Common myeloid progenitor, CD34-positive (primary cell): ENCODE data around the gene SLC2A1.

Experiments
- CTCF ChIA-PET: fragments of 350-600 bp; sonication (Branson Sonifier 250); formaldehyde crosslinking; loops from one replicate; lab custom pipeline; 2021; ENCODE audit warnings: antibody characterized with exemption; lab: Charles Lee
- POLR2A ChIA-PET: fragments of 350-600 bp; sonication (Branson Sonifier 250); formaldehyde crosslinking; loops from one replicate; lab custom pipeline; 2021; ENCODE audit warnings: antibody characterized with exemption; lab: Charles Lee
- DNase-seq, 3 donors: peaks; one replicate each; pipeline versions ENCODE4 v3.0.0 to v3.0.0-alpha.2; 2013
- H3K27ac ChIP-seq, 2 experiments: 1 replicate in 1 of 2; 2 replicates in 1 of 2; pipeline ENCODE4 v1.7.0; 2013; ENCODE audit warnings: inconsistent platforms in 2 of 2, low read length in 2 of 2, mild to moderate bottlenecking in 2 of 2, low read depth in 1 of 2, moderate library complexity in 1 of 2; ENCODE audit not compliant: severe bottlenecking in 2 of 2, insufficient read depth in 1 of 2, poor library complexity in 1 of 2
- H3K27me3 ChIP-seq, 5 experiments: replicated peaks in 2 of 5; 1 replicate in 3 of 5; 2 replicates in 2 of 5; pipeline versions ENCODE4 v1.6.1 to v1.7.0; 2013; ENCODE audit warnings: low read length in 4 of 5, mild to moderate bottlenecking in 2 of 5, moderate library complexity in 2 of 5, inconsistent platforms in 1 of 5; ENCODE audit not compliant: insufficient read depth in 5 of 5, control insufficient read depth in 4 of 5
- H3K36me3 ChIP-seq, 4 experiments: 1 replicate in 2 of 4; 2 replicates in 2 of 4; pipeline versions ENCODE4 v1.6.1 to v1.7.0; 2013; ENCODE audit warnings: low read length in 3 of 4, control low read depth in 1 of 4, mild to moderate bottlenecking in 1 of 4; ENCODE audit not compliant: control insufficient read depth in 4 of 4, insufficient read depth in 4 of 4
- H3K4me1 ChIP-seq, 4 experiments: 1 replicate in 3 of 4; 2 replicates in 1 of 4; pipeline versions ENCODE4 v1.6.1 to v1.7.1; 2013; ENCODE audit warnings: low read length in 3 of 4, mild to moderate bottlenecking in 3 of 4, control low read depth in 1 of 4, inconsistent platforms in 1 of 4, moderate library complexity in 1 of 4; ENCODE audit not compliant: control insufficient read depth in 4 of 4, insufficient read depth in 4 of 4; ENCODE audit errors: control extremely low read depth in 1 of 4
- H3K4me3 ChIP-seq, 7 experiments: 1 replicate in 4 of 7; 2 replicates in 3 of 7; pipeline versions ENCODE4 v1.5.1 to v1.7.0; 2013; ENCODE audit warnings: mild to moderate bottlenecking in 7 of 7, low read length in 6 of 7, moderate library complexity in 6 of 7, inconsistent platforms in 2 of 7, low read depth in 2 of 7, control low read depth in 1 of 7; ENCODE audit not compliant: insufficient read depth in 4 of 7, control insufficient read depth in 1 of 7; ENCODE audit errors: extremely low read depth in 1 of 7
- H3K9me3 ChIP-seq, 5 experiments: 1 replicate in 4 of 5; 2 replicates in 1 of 5; pipeline versions ENCODE4 v1.6.1 to v1.7.1; 2013; ENCODE audit warnings: low read length in 4 of 5, mild to moderate bottlenecking in 2 of 5, inconsistent platforms in 1 of 5, low read depth in 1 of 5, moderate library complexity in 1 of 5; ENCODE audit not compliant: control insufficient read depth in 4 of 5, insufficient read depth in 2 of 5; ENCODE audit errors: control extremely low read depth in 1 of 5
- WGBS: methylation state at CpG from one replicate; pipeline ENCODE4 v1.1.5; 2013; ENCODE audit not compliant: insufficient coverage; 5-methylcytosine and 5-hydroxymethylcytosine counted together

SLC2A1 gene

GRCh38 chr1:42937836-42938644, 20.6 kb downstream of the SLC2A1 start:
- H3K9me3 ChIP-seq: no peaks in the 10 kb centered on the region
- DNase-seq: peak in 2 of 3 donors; percentile 76 to 84
- peaks cover 6 to 86% (median 74%) of the 10 kb centered on the region in 4 experiments for H3K4me1 ChIP-seq
- H3K27ac ChIP-seq: peak overlapping the region in 1 of 2 experiments; percentile 43
- ChIA-PET POLR2A (no interaction called here), CTCF (interaction anchor here (1.1 to 2.2 kb wide), 8 partner anchors 9 to 136 kb away, joined by 3 to 6 read pairs (median 4); no protein-coding TSS in a partner anchor)
- H3K36me3 ChIP-seq: peaks cover 0 to 76% (median 9%) of the 10 kb centered on the region in 4 experiments
- no peaks in the 10 kb centered on the region for H3K27me3 ChIP-seq
- WGBS: 97% methylated on average over 5 of the region's 6 CpGs
- H3K4me3 ChIP-seq: no peak overlapping the region

GRCh38 chr1:42937141-42937696, 21.4 kb downstream of the SLC2A1 start:
- ChIA-PET CTCF (interaction anchor here (1.1 to 2.2 kb wide), 7 partner anchors 10 to 137 kb away, joined by 3 to 6 read pairs (median 4); no protein-coding TSS in a partner anchor), POLR2A (interaction anchor here (0.6 kb wide), 1 partner anchor 12 kb away, joined by 3 read pairs; no protein-coding TSS in a partner anchor)
- peak in 2 of 3 donors; percentile 49 to 54 for DNase-seq
- no peak overlapping the region for H3K4me3 ChIP-seq
- WGBS: 90% methylated on average over 6 of the region's 6 CpGs
- H3K9me3 ChIP-seq: no peaks in the 10 kb centered on the region
- H3K27ac ChIP-seq: no peak overlapping the region
- H3K27me3 ChIP-seq: no peaks in the 10 kb centered on the region
- peaks cover 14 to 86% (median 74%) of the 10 kb centered on the region in 4 experiments for H3K4me1 ChIP-seq
- H3K36me3 ChIP-seq: peaks cover 0 to 68% (median 6%) of the 10 kb centered on the region in 4 experiments

DNA sequence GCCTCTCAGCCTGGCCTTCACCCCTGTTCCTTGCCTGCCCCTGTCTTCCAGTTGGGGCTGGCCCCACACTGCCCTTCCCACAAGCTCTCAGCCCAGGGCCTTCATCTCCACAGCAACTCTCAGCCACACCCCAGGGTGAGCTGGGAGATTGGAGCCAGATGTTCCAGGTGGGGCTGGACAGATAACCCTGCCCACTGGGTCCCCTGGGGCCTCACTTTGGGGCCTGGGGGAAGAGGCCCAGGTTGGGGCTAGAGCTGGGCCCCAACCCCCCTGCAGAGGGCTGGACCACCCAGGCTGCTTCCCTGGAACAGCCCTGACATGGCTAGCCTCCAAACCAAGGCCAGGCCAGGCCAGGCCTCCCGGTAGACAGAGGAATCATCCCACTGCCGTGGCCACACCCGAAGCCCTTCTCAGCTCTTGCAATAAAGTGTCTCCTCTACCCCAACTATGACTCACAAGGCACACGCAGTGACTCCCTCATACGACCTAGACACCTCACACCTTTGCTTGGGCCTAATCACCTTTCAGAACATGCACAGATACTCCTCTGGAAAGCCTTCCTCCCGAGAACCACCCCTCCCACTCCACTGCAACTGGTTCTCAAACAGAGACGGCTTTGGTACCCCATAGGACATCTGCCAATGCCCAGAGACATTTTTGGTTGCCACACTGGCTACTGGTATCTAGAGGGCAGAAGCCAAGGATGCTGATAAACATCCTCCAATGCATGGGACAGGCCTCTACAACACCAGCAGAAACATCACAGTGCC, 22.2 kb downstream of the SLC2A1 start:
- H3K27ac ChIP-seq: peak overlapping the region in 1 of 2 experiments; percentile 50
- H3K4me3 ChIP-seq: no peak overlapping the region
- H3K27me3 ChIP-seq: no peaks in the 10 kb centered on the region
- no peak for DNase-seq
- POLR2A ChIA-PET: interaction anchor here (0.6 to 1.9 kb wide), 2 partner anchors 8 to 13 kb away, joined by 3 to 7 read pairs; no protein-coding TSS in a partner anchor
- H3K4me1 ChIP-seq: peaks cover 16 to 86% (median 74%) of the 10 kb centered on the region in 4 experiments
- H3K9me3 ChIP-seq: no peaks in the 10 kb centered on the region
- peaks cover 0 to 60% (median 5%) of the 10 kb centered on the region in 4 experiments for H3K36me3 ChIP-seq
- CTCF ChIA-PET: interaction anchor here (1.1 to 3.0 kb wide), 5 partner anchors 13 to 137 kb away, joined by 3 to 18 read pairs (median 4); no protein-coding TSS in a partner anchor
- WGBS: 93% methylated on average over 7 of the region's 7 CpGs

- CTCF ChIA-PET: interaction anchor here (1.1 to 3.0 kb wide), 3 partner anchors 21 to 137 kb away, joined by 3 to 18 read pairs (median 4); no protein-coding TSS in a partner anchor
- Histone ChIP-seq H3K27ac (peak overlapping the region in 1 of 2 experiments; percentile 50), H3K4me1 (peaks cover 18 to 86% (median 75%) of the 10 kb centered on the region in 4 experiments), H3K27me3 (no peaks in the 10 kb centered on the region), H3K9me3 (no peaks in the 10 kb centered on the region), H3K4me3 (no peak overlapping the region), H3K36me3 (peaks cover 0 to 55% (median 5%) of the 10 kb centered on the region in 4 experiments)
- 95% methylated on average over 5 of the region's 5 CpGs for WGBS
- POLR2A ChIA-PET: interaction anchor here (1.9 kb wide), 1 partner anchor 8 kb away, joined by 7 read pairs; no protein-coding TSS in a partner anchor
- DNase-seq: no peak
Observed at GRCh38 chr1:42935971-42936308, 22.7 kb downstream of the SLC2A1 start.

GRCh38 chr1:42935313-42935895, 23.3 kb downstream of the SLC2A1 start:
- DNase-seq: peak in 2 of 3 donors; percentile 72 to 78
- Histone ChIP-seq H3K4me3 (no peak overlapping the region), H3K27me3 (no peaks in the 10 kb centered on the region), H3K36me3 (peaks cover 0 to 57% (median 6%) of the 10 kb centered on the region in 4 experiments), H3K9me3 (no peaks in the 10 kb centered on the region), H3K4me1 (peaks cover 18 to 92% (median 81%) of the 10 kb centered on the region in 4 experiments), H3K27ac (peak overlapping the region in 1 of 2 experiments; percentile 50)
- POLR2A ChIA-PET: interaction anchor here (1.9 kb wide), 1 partner anchor 9 kb away, joined by 7 read pairs; no protein-coding TSS in a partner anchor
- WGBS: 56% methylated on average over 8 of the region's 8 CpGs
- CTCF ChIA-PET: interaction anchor here (1.1 to 3.0 kb wide), 5 partner anchors 19 to 158 kb away, joined by 3 to 18 read pairs (median 4); no protein-coding TSS in a partner anchor
